ENCODE results near the gene CAPZB.

Gene CAPZB

GRCh38 chr1:19377812-19378718 lies 107.3 kb downstream of the CAPZB start:
- in situ Hi-C loops (cut with HindIII; ENCODE audit: low pct_ligation_motif_present, low sequenced_read_pairs): loop anchor here (25.0 kb wide), 1 partner anchor 259 kb away; the partner anchor contains the start of gene NBL1
- Histone ChIP-seq H3K36me3 (replicated peaks) (peaks cover 60% of the 10 kb centered on the region), H3K27ac (no peak overlapping the region), H3K4me3 (ENCODE audit: low read depth, low read length) (no peak overlapping the region), H3K27me3 (replicated peaks) (no peaks in the 10 kb centered on the region)
- DNase-seq: no peak
- no peak for TF ChIP-seq CTCF (IDR thresholded peaks at IDR 0.05; ENCODE audit: low read depth, low read length, missing control alignments)

GRCh38 chr1:19376428-19377372 lies 108.6 kb downstream of the CAPZB start:
- DNase-seq: no peak
- Histone ChIP-seq H3K36me3 (replicated peaks) (peaks cover 66% of the 10 kb centered on the region), H3K4me3 (ENCODE audit: low read depth, low read length) (no peak overlapping the region), H3K27me3 (replicated peaks) (no peaks in the 10 kb centered on the region), H3K27ac (no peak overlapping the region)
- in situ Hi-C loops (cut with HindIII; ENCODE audit: low pct_ligation_motif_present, low sequenced_read_pairs): loop anchor here (25.0 kb wide), 1 partner anchor 261 kb away; the partner anchor contains the start of gene NBL1
- no peak for TF ChIP-seq CTCF (IDR thresholded peaks at IDR 0.05; ENCODE audit: low read depth, low read length, missing control alignments)

GRCh38 chr1:19375631-19376400 lies 109.5 kb downstream of the CAPZB start:
- in situ Hi-C loops (cut with HindIII; ENCODE audit: low pct_ligation_motif_present, low sequenced_read_pairs): loop anchor here (25.0 kb wide), 1 partner anchor 261 kb away; the partner anchor contains the start of gene NBL1

GRCh38 chr1:19374926-19375325 lies 110.4 kb downstream of the CAPZB start:
- Histone ChIP-seq H3K27ac (no peak overlapping the region), H3K4me3 (ENCODE audit: low read depth, low read length) (no peak overlapping the region), H3K27me3 (replicated peaks) (no peaks in the 10 kb centered on the region), H3K36me3 (replicated peaks) (peaks cover 71% of the 10 kb centered on the region)
- no peak for TF ChIP-seq CTCF (IDR thresholded peaks at IDR 0.05; ENCODE audit: low read depth, low read length, missing control alignments)
- DNase-seq: no peak
- in situ Hi-C loops (cut with HindIII; ENCODE audit: low pct_ligation_motif_present, low sequenced_read_pairs): loop anchor here (25.0 kb wide), 1 partner anchor 262 kb away; the partner anchor contains the start of gene NBL1

More at GRCh38 chr1:19375631-19376400, 109.5 kb downstream of the CAPZB start:
- no peak for DNase-seq
- Histone ChIP-seq H3K36me3 (replicated peaks) (peaks cover 74% of the 10 kb centered on the region), H3K4me3 (ENCODE audit: low read depth, low read length) (no peak overlapping the region), H3K27ac (no peak overlapping the region), H3K27me3 (replicated peaks) (no peaks in the 10 kb centered on the region)
- no peak for TF ChIP-seq CTCF (IDR thresholded peaks at IDR 0.05; ENCODE audit: low read depth, low read length, missing control alignments)

All from brain microvascular endothelial cell (primary cell).